Stimulated activated CD8-positive, alpha-beta memory T cell treated with anti-CD3 and anti-CD28 coated beads, Interleukin-15, amount 100 ng/mL, for 1 hour (primary cell): Measurements from ENCODE around the gene CCDC182.

ENCODE experiments used
- DNase-seq: peaks from one replicate; pipeline ENCODE4 v3.0.0-alpha.2; 2020; ENCODE audit warnings: low read depth

Gene CCDC182

GRCh38 chr17:57757735-57758134 lies 12.6 kb upstream of the CCDC182 start:
- no peak for DNase-seq

- no peak for DNase-seq
These were observed 11.9 kb upstream of the CCDC182 start for GRCh38 chr17:57756951-57757350.

GRCh38 chr17:57755480-57756070 lies 10.5 kb upstream of the CCDC182 start:
- no peak for DNase-seq

GRCh38 chr17:57752031-57752905 lies 7.2 kb upstream of the CCDC182 start:
- DNase-seq = no peak

GRCh38 chr17:57751348-57751971 lies 6.4 kb upstream of the CCDC182 start:
- no peak for DNase-seq

- no peak for DNase-seq
These were observed 5.8 kb upstream of the CCDC182 start for GRCh38 chr17:57750895-57751294.

GRCh38 chr17:57750109-57750871 lies 5.2 kb upstream of the CCDC182 start:
- no peak for DNase-seq

GRCh38 chr17:57749701-57750100 lies 4.6 kb upstream of the CCDC182 start:
- DNase-seq = no peak

GRCh38 chr17:57747221-57748017 lies 2.3 kb upstream of the CCDC182 start:
- DNase-seq = peak; percentile 10

- DNase-seq = no peak
These were observed 1.1 kb upstream of the CCDC182 start for GRCh38 chr17:57746221-57746620.

- no peak for DNase-seq
These were observed 616 bp downstream of the CCDC182 start for GRCh38 chr17:57744195-57745170.

- DNase-seq = no peak
These were observed 4.9 kb downstream of the CCDC182 start for GRCh38 chr17:57740235-57740528.

GRCh38 chr17:57739402-57740234 lies 5.5 kb downstream of the CCDC182 start:
- DNase-seq = no peak

GRCh38 chr17:57737450-57737849 lies 7.6 kb downstream of the CCDC182 start:
- no peak for DNase-seq

- no peak for DNase-seq
These were observed 9.4 kb downstream of the CCDC182 start for GRCh38 chr17:57735707-57736106.

GRCh38 chr17:57735230-57735629 lies 9.9 kb downstream of the CCDC182 start:
- no peak for DNase-seq

GRCh38 chr17:57733085-57733484 lies 12.0 kb downstream of the CCDC182 start:
- no peak for DNase-seq

GRCh38 chr17:57732062-57732461 lies 13.0 kb downstream of the CCDC182 start:
- DNase-seq = no peak

- no peak for DNase-seq
These were observed 14.9 kb downstream of the CCDC182 start for GRCh38 chr17:57730026-57730701.
